T-helper 22 cell (primary cell): ENCODE measurements around the gene LIMCH1.

ENCODE experiments used
- DNase-seq: peaks from one replicate; pipeline ENCODE4 v3.0.0-alpha.2; 2020; ENCODE audit warnings: low read depth

Gene LIMCH1

DNA sequence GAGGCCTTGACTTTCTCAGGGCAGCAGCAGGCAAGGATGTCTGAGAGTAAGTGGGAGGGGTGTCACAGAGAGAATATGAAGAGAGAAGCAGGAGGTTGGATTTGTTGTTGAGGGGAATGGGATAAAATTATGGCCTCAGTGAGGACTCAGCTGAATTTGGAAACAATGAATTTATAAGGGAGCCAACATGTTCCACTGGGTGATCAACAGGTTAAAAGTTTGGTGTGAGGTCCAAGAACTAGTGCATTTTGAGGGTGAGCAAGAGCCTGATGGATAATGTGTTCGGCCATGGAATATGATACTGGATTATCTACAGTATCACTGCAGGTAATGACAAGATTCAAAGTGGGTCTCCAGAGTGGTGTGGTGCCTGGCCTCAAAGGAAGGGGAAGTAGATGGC, 33.5 kb downstream of the LIMCH1 start:
- no peak for DNase-seq

DNA sequence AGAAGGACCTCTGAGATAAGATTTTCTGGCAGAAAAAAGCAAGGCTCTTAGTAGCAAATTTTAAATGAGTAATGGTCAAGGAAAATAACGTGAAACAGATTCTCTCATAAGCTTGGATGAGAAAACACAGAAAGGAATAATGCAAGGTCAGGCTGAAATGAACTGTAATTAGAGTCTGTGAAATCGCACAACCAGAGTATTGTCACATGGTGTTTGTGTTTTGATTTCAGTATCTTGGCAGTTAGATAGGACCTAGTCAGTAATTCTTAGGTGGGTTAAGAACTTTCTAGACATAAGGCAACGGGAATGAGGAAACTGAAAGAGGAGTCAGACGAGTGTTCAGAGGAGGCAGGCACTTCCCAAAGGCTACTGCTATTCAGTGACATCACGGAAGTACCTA, 34.6 kb downstream of the LIMCH1 start:
- DNase-seq = no peak

DNA sequence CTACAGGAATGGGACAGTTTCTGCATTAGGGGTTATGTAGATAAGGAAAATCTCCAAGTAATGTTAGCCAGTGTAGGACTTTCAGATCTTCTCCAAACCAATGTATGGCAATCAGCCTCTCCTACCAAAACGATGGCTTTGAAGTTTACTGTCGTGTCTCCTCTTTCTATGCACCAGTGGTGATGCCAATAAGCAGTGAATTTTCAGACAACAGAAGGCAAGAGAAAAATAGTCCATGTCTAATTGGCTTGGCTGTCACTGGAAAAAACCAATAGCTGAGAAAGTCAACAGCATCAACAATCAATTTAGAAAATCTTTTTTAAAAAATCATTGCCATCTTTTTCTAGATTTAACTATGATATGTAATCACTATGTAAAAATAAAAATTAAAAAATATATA, 35.0 kb downstream of the LIMCH1 start:
- no peak for DNase-seq

DNA sequence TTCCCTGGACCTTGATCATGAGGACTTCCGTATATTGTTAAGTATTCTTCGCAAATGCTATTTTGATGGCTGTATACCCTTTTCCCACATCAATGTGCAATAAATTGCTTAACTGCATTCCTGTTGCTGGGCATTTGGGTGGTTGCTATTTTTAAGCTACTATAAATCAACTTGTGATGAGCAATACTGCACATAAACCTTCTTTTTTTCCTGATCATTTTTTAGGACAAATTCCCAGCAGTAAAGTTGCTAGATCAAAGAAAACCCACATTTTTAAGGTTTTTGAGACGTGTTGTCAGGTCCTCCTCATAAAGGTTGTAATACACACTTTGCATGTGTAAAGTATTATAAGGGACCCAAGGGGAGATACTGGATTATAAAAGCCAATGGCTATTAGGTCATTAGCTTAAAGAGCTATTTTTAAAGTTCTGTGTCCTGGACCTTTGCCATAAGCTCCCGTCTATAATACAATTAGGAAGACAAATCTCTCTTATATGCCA, 35.6 kb downstream of the LIMCH1 start:
- DNase-seq = no peak

DNA sequence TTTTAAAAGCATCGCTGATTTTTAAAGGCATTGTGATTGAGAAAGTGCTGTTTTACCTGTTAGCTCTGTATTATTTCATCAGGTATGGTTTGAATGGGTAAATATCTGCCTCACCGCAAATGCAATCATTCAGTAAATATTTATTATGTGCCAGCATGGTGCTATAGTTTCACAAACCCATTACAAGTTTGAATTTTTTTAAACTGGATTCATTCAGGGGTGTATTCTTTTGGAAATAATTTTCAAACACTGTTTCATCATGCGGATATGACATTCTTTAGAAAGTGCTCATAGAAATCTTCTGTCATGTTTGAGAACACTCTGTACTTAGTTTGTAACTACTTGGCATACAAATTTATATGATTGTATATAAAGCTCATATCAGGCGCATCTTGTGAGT, 37.2 kb downstream of the LIMCH1 start:
- DNase-seq = no peak

DNA sequence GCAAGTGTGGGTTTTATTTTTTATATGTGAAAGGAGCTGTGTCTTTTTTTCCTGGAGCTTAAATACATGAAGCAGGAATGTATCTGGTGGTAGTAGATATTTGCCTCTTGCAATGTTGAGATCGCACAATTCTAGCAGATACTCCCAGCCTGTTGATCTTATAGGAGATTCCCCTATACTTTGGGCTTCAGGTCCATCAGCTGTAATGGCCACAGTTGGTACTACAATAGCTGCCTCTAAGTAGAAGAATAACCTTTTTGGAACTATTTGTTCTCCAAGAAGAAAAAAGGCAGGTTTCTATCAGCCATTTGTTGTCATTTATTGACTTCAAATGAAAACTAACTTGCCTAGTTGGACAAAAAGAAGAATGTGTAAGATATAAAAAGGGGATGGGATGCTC, 37.7 kb downstream of the LIMCH1 start:
- no peak for DNase-seq

DNA sequence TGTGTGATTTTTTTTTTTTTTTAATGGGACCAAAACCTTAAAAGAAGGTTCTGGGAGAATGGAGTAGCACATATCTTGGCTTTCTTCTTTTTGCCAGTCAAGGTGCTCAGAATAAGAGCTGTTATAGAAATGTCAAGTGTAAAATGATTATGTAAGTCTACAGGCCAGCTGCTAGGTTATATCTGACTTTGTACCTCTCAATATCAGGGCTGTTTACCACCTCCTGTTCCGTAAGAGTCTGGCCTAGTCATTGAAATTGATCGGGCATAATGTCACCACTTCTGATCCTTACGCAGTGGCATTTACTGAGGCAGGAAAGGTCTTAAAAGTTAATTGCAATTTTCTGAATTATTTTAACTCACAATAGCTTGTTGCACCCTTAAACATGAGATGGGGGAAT, 41.1 kb downstream of the LIMCH1 start:
- DNase-seq = no peak

DNA sequence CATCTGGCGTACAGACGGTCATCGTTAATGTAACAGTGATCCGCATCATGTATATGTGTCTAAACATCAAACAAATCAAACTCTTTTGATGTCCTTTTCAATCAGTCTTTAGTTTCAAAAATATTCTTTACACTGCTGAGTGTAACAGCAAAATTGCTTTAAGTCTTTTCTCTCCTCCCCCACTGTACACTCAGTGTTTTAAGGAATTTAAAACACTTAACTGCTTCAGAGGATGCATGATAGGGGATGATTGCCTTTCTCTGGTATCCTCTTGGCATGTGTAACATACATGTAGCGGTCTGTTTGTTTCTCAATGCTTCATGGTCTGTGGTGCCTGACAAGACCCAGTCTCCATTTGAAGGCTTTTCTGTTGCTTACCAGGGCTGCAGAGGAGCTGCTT, 41.6 kb downstream of the LIMCH1 start:
- DNase-seq = no peak

DNA sequence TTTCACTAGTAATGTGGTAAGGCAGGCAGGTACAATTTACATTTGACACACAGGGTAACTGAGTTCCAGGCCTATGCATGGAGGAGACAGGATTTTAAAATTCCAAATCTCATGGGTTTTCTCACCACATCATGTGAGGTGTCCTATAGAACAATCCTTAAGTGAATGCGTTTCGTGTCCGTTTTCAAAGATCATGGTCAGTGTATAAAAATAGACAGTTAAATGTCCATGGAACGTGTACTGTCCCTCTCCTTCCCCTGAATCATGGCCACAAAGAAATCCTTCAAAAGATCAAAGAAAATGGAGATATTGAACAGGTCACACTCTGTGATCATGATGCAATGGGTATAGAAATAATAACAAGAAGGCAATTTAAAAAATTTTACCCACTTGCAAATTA, 42.0 kb downstream of the LIMCH1 start:
- DNase-seq = no peak

DNA sequence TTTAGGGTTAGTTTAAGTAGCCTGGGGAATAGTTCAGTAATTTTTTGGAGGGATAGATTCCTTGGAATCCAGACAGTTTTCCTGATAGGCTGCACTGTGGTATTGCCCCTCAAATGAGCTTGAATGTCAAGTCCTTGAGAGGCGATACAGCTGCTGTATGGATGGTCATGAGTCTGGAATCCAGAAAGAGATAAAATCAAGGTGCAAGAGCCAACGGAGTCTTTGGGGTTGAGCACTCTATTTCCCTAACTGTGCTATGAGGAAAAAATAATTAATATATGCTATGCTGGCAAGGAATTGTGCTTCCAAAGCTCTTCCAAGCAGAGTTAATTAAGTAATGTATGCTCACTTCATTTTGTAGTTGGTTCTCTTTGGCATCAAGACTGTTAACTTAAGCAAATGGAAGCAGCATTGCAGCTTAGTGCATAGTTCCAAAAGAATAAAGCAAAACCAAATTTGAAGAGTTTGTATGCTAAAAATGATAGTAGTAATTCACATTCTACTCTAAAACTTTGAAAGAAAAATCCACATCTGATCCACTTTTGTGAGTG, 48.8 kb downstream of the LIMCH1 start:
- DNase-seq = no peak

DNA sequence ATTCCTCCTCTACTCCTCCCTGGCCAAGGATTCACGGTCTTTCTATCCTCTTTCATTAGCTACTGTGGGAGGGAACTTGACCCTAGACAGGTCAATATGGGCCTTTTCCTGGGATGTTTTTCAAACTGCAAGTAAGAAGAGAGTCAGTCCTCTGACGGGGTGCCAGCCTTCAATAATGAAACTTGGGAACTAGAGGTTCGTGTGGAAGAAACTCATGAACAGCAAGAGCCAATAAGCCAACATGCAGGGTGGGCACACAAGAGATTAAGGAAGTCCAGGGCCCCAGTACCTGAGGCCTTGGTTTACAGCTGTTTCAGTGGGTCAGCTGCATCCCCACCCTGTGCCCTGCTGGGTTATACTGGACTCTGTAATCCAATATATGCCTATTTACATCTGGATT, 49.3 kb downstream of the LIMCH1 start:
- no peak for DNase-seq

DNA sequence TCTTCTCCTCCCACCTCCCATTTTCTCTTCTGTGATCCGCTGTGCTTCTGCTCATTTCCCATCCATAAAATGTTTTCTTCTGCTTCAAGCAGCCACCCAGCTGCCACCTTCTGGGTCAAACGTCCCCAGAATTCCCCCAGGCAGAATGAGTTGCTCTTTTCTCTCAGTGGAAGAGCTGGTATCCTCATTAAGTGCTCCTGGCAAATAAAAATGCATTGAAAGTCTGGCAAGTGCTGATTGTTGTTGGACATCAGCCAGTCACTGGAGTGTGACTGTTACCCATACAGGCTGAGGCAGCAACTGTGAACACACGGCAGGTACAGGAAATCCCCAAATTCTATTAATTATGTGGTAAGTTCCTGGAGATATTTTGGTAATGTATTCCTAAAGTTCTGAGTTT, 52.6 kb downstream of the LIMCH1 start:
- no peak for DNase-seq

DNA sequence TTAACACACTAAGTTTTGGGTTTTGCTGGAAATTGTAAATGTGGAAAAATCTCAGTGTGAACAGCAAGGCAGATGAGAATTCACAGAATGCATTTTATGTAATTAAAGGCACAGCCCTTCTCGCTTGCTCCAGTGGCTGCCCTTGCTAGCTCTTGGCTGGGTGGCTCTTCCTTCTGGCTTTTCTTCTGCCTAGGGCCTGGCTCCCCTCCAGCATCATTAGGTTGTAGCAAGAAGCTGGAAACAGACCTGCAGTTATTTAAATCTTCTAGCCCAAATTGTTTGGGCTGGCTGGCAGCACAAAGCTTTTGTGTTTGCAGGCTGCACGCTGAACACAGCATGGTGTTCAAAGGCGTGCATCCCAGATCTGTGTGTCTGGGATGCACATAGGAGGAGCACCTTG, 56.5 kb downstream of the LIMCH1 start:
- no peak for DNase-seq

DNA sequence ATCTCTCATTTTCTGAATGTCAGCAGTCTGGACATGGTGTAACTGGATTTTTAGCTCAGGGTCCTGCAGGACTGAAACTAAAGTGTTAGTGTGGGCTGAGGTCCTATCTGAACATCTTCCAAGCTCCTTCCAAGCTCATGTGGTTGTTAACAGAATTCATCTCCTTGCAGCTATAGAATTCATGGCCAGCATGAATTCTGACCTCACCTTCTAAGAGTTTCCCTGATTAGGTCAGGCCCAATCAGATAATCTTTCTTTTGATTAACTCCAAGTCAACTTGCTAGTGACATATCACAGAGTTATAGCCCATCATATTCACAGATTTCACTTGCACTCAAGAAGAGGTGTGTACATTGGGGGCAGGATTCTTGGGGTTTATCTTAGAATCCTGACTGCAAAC, 59.5 kb downstream of the LIMCH1 start:
- DNase-seq = no peak

DNA sequence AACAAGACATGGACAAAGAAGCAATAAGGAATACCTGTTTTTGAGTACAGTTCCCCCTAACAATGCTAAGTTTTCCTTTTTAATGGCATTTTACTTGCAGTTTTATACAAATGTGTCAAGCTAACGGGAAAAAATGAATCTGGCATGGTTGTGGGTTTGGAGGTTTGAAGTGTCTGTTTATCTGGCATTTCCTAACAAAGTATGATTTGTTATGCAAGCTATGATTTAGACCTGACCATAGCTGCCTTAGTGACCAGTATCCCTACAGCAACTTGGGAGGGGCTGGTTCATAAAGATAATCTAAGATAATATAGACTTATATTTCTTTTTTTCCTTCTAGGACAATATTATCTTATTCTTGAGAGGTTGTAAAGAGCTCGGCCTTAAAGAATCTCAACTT, 60.6 kb downstream of the LIMCH1 start:
- no peak for DNase-seq

DNA sequence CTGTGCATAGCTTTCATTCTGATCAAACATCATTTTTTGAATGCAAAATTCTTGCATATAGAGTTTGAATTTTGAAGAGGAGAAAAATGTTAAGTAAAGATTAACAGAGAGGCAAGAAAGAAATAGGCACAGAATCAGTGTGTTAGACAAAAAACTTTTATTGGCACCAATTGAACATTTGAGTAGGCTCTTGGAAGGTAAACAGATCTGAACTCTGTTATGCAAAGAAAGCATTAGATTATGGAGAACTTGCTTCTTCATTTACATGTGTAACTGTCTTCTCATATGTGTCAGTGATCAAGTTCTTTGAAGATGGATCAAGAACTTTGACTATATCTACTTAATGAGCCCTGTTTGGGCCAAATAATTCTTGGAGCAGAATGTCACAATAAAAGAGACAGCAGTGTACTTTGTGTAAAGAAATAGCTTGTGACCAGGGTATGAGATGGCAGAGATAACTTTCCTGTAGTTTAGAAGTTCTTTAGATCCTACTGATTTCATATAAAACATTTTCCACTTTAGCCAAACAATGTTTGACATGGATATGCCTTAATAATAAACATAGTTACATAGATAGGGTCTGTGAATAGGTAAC, 61.3 kb downstream of the LIMCH1 start:
- DNase-seq = no peak

DNA sequence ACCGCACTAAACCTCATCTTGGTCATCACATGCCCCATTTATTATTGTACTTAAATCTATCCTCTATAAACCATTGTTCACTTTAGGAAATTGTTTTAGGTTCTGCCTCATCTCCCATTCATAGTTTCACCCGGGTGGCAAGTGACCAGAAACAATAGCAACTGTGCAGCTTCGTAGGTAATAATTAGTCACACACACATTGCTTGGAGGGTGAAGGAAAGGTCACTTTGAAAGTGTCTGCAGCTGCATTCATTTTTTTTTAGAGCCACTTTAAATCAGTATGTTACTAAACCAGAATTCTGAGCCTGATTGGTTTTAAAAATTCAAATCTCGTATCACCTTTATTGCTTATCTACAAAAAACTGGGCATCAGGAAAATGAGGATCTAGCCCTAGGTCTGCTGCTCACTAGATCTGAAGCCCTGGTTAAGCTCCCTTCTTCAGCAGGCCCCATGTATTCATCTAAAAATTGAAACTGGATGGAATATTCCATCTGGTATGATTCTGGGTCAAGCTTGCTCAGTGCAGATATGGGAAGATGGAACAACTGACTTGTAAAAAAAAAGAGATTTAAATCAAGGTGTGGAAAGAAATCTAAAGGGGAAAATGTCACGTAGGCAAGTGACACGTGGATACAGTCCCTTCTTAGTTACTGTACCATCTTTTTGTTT, 62.4 kb downstream of the LIMCH1 start:
- DNase-seq = no peak

DNA sequence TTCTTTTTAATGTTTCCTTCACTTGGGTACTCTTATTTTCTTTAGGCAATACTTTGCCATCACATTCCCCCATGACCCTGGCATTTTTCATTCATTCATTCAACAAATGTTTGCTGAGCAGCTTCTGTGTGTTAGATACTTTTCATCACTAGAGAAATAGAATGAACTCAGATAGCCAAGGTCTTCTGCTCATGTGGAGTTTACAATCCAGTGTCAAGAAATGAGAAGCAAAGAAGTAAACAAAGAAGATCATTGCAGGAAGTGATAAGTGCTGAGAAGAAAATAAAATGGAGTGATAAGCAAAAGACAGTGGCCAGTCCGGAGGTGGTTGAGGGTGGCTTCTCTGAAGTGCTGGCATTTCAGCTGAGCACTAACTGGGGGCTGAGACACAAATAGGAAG, 63.1 kb downstream of the LIMCH1 start:
- no peak for DNase-seq

DNA sequence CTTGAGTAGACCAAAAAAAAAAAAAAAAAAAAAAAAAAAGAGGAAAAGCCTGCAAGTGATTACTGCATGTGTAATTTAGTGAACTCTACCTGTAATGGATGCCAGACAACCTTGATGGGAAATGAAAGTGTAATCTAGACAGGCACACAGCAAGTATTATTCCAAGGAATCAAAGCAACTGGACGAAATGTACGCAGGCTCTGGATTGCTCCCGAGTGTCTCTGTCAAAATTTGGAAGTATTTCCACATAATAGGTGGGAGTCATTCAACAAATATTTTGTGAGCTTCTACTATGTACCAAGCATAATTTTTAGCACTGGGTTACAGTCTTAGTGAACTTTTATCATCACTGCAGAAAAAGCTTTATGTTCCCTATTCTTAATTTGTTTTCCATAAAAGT, 64.2 kb downstream of the LIMCH1 start:
- no peak for DNase-seq

DNA sequence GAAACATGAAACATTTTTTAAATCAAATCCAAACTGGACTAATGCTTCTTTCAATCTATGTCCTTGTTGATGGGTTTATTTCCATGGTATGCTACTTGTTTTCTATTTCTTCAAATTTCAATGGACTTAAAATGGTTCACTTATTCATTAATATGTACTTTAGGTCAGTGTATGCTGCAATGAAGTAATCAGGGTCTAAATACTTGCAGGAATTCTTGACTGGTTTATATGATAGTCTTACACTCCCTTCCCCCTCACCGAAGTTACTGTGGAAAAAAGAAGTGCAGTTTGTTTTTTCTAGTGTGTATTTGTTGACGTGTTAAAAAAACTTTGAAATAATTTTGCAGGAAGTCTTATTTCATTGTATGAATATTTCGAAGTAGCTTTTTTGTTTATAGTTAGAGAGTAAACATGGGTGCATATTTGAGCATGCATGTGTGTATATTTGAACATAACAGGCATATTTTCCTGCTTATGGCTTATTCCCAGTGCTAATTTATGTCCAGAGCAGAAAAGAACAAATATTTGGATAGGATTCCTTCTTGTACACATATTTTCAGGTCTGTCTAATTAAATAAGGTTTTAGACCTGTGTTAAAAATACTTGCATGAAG, 65.0 kb downstream of the LIMCH1 start:
- no peak for DNase-seq

DNA sequence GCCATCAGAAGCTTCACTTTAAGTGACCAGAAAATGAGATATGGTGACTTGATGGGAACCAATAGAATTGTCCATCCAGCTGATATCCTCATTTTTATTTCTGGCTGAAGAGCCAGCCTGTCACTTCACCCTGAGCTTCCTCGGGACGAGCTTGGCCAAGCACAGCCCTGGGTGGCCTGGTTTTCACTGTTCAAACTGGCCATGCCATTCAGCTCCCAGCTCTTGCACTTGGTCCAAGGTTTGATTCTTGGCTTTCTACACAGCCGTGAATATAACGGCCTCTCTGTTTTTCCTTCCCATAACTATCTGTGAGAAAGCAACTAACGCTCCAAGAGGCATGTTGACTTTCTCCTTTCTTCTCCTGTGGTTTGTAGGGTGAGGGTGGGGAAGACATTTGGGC, 71.9 kb downstream of the LIMCH1 start:
- DNase-seq = no peak

DNA sequence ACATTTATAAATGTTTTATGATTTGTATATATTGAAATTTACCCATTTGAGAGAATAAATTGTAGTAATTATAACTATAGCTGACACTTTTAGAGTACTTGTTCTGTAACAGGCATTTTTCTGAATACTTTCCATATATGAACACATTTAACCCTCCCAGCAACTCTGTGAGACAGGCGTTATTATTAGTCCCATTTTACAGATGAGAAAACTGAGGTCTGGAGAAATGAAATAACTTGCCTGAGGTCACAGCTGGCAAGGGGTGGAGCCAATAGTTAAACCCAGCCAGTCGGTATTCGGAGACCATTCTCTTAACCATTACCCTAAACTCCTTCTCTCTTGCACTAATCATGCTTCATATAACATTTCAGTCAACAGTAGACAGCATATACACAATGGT, 72.5 kb downstream of the LIMCH1 start:
- no peak for DNase-seq

DNA sequence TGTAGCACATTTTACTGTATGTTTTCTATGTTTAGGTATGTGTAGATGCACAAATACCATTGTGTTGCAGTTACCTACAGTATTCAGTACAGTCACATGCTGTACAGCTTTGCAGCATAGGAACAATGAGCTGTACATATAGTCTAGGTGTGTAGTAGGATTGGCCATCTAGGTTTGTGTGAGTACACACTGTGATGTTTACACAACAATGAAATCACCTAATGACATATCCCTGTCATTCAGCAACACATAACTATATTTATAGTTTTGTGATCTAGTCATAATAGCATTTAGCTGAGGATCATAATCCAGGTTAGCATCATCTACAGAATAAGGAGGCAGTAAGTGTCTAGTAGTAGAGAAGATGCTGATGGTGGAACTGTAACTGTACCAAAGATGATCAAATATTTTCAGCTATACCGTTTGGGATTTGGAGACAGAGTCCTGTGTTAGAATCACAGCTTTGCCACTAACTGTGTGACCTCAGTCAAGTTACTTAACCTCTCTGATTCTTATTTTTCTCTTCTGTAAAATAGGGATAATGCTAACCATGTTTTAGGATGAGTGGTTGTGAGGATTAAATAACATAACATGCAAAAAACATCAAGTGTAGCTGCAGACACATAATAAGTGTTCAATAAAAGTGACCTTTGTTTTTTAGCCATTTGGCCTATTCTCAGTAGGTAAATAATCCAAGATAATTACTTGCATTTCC, 73.3 kb downstream of the LIMCH1 start:
- DNase-seq = no peak
